Nephron progenitor cell (in vitro differentiated cells): Measurements from ENCODE around the gene RAI14.

Experiments
- DNase-seq: peaks from one replicate; pipeline ENCODE4 v3.0.0; 2021
- H3K27ac Mint-ChIP-seq: 2 replicates; pipeline ENCODE4 v1.8.0; 2021; ENCODE audit warnings: mild to moderate bottlenecking, moderate library complexity, mixed read lengths
- H3K27me3 Mint-ChIP-seq: 2 replicates; pipeline ENCODE4 v1.8.0; 2021; ENCODE audit warnings: mild to moderate bottlenecking, low read depth, mixed read lengths; ENCODE audit not compliant: poor library complexity
- H3K36me3 Mint-ChIP-seq: 2 replicates; pipeline ENCODE4 v1.8.0; 2021; ENCODE audit warnings: low read depth, mixed read lengths
- H3K4me1 Mint-ChIP-seq: 2 replicates; pipeline ENCODE4 v1.8.0; 2021; ENCODE audit warnings: mixed read lengths
- H3K4me3 Mint-ChIP-seq: 2 replicates; pipeline ENCODE4 v1.8.0; 2021; ENCODE audit warnings: mild to moderate bottlenecking, moderate library complexity, mixed read lengths
- H3K9me3 Mint-ChIP-seq: 2 replicates; pipeline ENCODE4 v1.8.0; 2021; ENCODE audit warnings: mild to moderate bottlenecking, moderate library complexity, mixed read lengths
- CTCF ChIP-seq: fragments of 200-600 bp; sonication (generic); IDR thresholded peaks from 2 replicates; pipeline ENCODE4 v1.5.0; 2021; ENCODE audit warnings: antibody characterized with exemption

Gene RAI14

GRCh38 chr5:34682926-34683623, 26.9 kb downstream of the RAI14 start:
- no peaks in the 10 kb centered on the region for H3K27me3 Mint-ChIP-seq
- H3K4me3 Mint-ChIP-seq, result no peak overlapping the region
- TF ChIP-seq CTCF, result no peak
- peaks cover 68% of the 10 kb centered on the region for H3K4me1 Mint-ChIP-seq
- peaks cover 19% of the 10 kb centered on the region for H3K36me3 Mint-ChIP-seq
- peak overlapping the region; percentile 40 for H3K27ac Mint-ChIP-seq
- no peaks in the 10 kb centered on the region for H3K9me3 Mint-ChIP-seq
- no peak for DNase-seq

GRCh38 chr5:34684281-34684979, 28.3 kb downstream of the RAI14 start:
- H3K27ac Mint-ChIP-seq, result peak overlapping the region; percentile 95
- no peak for TF ChIP-seq CTCF
- H3K9me3 Mint-ChIP-seq, result no peaks in the 10 kb centered on the region
- no peaks in the 10 kb centered on the region for H3K27me3 Mint-ChIP-seq
- H3K4me3 Mint-ChIP-seq, result peak overlapping the region; percentile 15
- peaks cover 68% of the 10 kb centered on the region for H3K4me1 Mint-ChIP-seq
- H3K36me3 Mint-ChIP-seq, result peaks cover 20% of the 10 kb centered on the region
- DNase-seq, result peak; percentile 39

GRCh38 chr5:34684980-34685352, 28.8 kb downstream of the RAI14 start:
- no peaks in the 10 kb centered on the region for H3K9me3 Mint-ChIP-seq
- no peak for TF ChIP-seq CTCF
- no peak overlapping the region for H3K4me3 Mint-ChIP-seq
- H3K27ac Mint-ChIP-seq, result peak overlapping the region; percentile 95
- peaks cover 24% of the 10 kb centered on the region for H3K36me3 Mint-ChIP-seq
- peaks cover 69% of the 10 kb centered on the region for H3K4me1 Mint-ChIP-seq
- no peak for DNase-seq
- H3K27me3 Mint-ChIP-seq, result no peaks in the 10 kb centered on the region

GRCh38 chr5:34685485-34686165, 29.5 kb downstream of the RAI14 start:
- peaks cover 31% of the 10 kb centered on the region for H3K36me3 Mint-ChIP-seq
- H3K27me3 Mint-ChIP-seq, result no peaks in the 10 kb centered on the region
- no peak for DNase-seq
- H3K27ac Mint-ChIP-seq, result peak overlapping the region; percentile 95
- TF ChIP-seq CTCF, result no peak
- no peaks in the 10 kb centered on the region for H3K9me3 Mint-ChIP-seq
- peak overlapping the region; percentile 51 for H3K4me3 Mint-ChIP-seq
- peaks cover 75% of the 10 kb centered on the region for H3K4me1 Mint-ChIP-seq

- Mint-ChIP-seq H3K36me3 (peaks cover 36% of the 10 kb centered on the region), H3K9me3 (no peaks in the 10 kb centered on the region), H3K27me3 (no peaks in the 10 kb centered on the region), H3K4me3 (peak overlapping the region; percentile 44), H3K27ac (peak overlapping the region; percentile 85), H3K4me1 (peaks cover 74% of the 10 kb centered on the region)
- DNase-seq, result no peak
- no peak for TF ChIP-seq CTCF
Observed at GRCh38 chr5:34686762-34687268, 30.7 kb downstream of the RAI14 start.
